HG02884 (cell line): Measurements from ENCODE around the gene GNG12.

Experiments
- ATAC-seq: cut with Tn5 transposase; IDR thresholded peaks from one replicate; pipeline ENCODE4 v1.9.1; 2021; ENCODE audit warnings: mild to moderate bottlenecking, moderate library complexity; ENCODE audit not compliant: unreplicated experiment

The GNG12 gene

DNA sequence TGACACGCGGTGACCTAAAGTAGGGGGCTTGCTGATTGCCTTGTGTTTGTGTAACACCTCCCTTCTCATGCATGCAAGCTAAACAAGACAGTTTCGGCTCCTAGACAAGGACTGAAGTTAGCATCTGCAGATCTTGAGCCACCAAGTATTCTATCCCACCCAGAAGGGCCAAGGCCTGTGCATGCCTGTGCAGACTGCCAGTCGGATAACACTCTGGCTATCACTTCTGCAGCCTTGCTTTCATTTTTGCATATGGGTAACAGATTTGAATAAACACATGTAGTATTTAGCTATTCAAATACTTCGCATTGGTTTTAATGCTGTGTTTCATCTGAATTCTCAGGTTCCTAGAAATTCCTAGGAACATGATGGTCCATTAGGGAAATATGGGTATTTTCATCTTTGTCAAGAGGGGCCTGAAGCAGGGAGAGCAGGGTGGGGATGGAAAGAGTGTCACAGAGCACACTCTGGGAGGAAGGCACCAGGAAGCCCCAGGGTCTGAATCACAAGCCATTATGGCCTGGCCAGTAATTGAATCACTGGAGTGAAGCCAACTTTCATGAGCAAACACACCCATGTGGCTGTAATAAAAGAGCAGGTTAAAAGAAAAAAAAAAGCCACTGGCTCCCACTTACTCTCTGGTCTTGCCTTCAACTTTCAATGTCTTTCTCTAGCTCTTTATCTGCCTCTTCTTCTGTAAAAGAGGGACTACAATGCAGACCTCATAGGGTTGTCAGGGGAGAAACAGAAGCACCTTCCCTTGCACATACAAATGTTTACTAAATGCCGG, 120.0 kb downstream of the GNG12 start:
- no peak for ATAC-seq

DNA sequence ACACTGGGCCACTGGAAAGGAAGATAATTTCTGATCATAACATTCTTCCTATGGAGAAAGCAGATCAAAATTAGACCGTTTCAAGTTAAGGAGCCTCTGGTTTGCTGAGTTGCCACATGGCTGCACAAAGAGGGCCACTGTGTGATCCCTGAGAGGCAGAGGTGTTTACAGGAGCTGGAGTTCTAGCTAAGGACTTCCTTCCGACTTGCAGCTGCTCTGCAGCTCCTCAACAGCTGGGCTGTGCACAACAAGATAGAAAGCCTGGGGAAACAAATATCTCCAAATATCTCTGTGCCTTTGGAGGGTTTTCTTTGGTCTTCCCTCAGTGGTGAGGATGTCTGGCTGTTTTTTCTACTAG, 121.4 kb downstream of the GNG12 start:
- no peak for ATAC-seq

DNA sequence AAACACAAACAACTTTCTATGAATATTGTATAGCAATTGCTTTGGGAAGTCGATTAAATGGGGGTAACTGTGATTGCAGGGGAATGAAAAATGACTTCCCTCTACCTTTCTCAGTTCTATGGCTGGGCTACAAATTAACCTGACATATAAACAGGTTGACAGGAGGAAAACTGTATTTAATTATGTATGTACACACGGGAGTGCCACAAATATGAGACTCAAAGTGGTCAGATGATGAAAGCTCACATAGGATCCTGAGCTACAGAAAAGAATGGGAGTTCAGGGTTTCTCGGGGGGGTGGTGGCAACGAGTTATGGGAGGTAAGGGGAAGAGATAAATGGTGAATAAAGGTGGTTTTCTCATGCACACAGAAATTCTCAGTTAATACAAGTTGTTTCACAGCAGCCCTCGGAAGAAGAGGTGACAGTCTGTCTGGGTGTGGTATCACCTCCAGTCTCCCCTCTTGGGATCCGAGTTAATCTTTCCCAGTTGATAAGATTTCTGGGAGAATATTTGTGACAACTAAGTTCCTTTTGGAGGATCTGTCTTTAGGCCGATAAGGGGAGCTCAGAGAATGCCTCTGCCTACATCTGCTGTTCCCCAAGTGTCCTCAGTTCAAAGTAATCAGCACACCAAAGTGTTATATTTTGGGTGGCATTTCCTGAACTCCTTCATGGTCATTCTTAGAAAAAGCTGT, 122.0 kb downstream of the GNG12 start:
- no peak for ATAC-seq

DNA sequence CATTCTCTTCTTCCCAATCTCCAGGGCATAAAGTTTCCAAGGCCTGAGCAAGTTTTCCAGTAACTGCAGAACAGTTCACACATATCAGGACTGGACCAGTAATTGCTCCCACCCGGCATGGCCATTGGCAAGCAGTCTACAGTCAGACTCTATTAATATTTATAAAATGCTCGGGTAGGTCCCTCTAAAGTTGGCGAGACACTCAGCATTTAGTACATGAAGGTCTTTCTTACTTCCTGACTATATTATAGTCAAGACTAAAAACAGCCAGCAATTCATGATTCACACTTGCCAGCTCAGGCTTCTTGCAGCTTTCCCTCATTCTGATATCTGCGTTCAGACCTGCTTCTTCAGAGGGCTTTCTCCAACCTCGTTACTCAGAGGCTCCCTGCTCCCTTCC, 122.8 kb downstream of the GNG12 start:
- no peak for ATAC-seq

DNA sequence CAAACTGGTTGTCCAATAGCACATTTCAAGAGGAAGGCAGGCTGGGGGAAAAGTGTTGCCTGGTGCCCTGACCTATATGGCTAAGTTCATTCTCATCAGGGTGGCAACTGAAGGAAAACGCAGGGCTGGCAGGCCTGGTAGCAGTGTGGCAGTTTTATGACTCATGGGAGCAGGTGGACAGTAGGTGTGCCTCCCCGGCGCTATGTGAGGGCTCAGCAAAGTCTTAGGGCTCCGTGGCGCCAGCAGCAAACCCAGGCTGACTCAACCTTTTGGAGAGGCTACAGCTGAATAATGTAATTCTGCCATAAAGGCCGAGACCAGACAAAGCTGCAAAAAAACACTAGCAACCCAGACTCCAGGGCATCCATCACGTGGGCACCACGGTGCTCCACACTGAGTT, 124.7 kb downstream of the GNG12 start:
- ATAC-seq: no peak

DNA sequence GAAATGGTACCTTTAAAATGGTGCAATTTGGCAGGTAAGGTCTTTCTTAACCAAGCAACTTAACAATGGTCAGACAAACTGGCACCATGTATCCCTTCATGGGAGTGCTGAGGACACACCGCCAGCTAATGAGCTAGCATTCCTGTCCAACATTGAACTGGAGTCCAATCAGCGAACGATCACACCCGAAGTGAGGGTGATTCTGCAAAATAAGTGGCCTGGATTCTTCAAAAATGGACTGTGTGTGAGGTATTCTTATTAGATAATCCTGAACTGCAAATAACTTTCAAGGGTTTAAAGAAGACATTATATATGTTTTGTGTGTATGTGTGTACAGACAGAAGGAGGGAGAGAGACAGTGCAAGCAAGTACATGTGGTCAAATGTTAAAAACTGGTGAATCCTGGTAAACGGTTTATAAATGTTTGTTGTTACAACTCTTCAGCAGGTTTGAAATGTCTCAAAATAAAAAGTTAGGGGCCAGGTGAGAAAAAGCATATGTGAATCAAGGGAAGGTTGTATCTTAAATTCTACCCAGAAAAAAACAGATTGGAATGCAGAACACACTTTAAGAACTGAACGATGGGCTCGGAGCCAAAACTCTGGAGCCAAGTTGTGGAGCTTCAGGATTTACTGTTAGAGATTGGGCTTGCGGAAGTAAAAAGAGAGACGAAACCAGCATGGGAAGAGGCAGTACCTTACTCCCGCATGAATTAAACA, 127.4 kb downstream of the GNG12 start:
- ATAC-seq: no peak

DNA sequence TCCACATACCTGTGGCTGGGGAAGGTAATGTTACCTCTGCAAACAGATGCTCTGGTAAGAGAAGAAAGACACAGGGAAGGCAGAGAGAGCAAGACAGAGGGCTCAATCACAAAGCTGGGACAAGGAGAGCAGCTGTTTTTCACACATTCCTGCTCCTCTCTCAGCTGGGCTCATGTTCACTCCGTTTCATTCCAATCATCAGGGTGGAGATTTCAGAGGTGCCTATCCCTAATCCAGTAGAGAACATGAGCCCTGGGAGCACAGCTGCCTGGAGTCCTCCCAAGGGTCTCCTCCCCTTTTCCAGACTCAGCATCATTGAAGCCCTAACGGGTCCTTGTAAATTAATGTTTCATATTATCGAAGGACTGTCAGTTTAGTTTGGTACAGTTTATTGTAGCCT, 128.9 kb downstream of the GNG12 start:
- no peak for ATAC-seq

DNA sequence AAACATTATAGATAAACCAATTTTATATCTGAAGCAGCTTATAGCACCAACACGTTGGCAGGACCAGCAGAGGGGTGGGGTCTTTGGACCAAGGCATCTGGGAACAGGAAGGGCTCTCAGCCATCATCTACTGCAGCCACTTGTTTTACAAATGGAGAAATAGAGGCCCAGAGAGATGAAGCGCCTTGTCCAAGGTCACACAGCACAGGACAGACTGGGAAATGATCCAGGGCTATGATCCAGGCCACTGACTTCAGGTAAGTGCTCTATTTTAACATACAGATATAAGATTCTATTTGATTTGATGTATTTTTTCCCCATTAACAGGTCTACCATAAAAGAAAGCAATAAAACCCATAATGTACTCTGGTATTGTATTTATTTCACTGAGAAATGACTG, 131.4 kb downstream of the GNG12 start:
- ATAC-seq: no peak

DNA sequence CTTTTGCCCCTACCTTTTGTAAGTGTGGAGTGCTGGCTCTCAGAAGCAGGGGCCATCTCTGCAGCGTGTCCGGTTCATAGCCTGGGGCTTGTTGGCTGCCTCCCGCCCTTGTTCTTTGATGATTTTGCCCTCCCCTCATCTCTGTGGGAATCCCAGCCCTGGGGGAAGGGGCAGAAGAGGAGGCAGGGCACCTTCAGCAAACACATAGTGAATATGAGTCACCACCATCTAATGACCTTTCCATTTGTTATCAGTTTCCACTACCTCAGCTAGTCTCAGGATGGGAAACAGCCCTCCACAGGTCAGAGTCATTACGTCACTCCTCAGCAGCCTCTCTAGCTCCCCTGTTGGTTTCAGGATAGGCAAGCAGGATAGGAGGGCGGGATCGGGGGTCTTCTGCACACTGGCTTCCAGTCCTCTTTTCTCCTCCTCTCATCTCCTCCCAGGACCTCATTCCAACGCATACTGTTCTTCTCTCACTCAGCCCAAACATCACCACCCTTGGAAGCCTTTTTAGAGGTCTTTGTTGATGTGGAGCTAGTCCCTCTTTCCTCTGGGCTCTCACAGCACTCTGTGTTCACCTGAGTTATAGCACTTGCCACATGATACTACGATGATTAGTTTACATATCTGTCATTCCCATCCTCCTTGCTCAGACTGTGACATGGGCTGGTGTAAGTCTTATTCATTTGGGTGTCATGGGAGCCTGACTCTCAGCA, 132.4 kb downstream of the GNG12 start:
- ATAC-seq: no peak

DNA sequence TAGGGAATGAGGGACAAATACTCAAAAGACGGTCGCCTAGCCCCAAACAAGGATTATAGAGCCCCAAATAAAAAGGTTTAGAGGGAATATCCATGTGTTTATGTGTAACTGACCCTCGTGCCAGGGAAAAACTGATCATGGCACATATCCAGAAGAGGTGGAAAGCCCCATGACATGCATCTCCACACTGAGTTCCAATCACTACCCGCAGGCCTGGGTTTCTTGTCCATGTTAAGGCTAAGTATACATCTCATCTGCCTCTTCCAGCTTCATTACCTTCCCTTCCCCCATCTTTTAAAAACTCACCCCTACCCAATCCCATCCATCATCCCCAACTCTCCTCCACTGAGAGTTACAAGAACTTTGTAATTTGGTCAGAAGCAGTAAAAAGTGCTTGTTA, 133.0 kb downstream of the GNG12 start:
- no peak for ATAC-seq

DNA sequence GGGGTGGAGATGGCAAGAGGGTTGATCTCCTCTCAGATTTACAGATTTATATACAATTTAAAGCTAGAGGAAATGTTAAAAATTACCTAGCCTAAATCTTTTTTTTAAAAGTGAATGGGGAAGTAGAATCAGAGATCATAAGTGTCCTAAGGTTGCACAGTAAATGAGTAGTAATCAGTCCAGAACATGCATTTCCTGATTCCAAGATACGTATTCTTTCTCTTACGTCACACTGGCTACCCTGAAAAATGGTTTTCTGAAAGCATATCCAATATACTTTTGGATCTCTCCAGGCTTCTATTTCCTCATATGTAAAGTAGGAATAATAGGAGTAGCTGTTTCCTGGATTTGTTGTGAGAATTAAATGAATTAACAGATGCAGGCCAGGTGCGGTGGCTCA, 136.6 kb downstream of the GNG12 start:
- ATAC-seq: no peak

DNA sequence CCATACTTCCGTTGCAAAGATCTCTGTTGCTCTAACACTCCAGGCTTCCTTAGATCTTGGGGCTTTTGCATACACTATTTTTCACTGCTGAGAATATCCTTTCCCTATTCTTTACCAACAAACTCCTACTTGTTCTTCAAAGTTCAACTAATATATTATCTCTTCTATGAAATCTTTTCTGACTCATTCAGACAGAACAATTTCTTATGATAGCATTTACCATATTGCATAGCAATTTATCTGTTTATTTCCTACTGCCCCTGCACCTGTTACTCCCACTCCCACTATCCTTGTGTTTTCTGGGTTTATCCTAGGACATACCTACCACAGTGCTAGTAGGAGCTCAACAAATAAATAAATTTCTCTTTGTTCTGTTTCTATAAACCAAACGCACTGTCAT, 137.3 kb downstream of the GNG12 start:
- no peak for ATAC-seq

DNA sequence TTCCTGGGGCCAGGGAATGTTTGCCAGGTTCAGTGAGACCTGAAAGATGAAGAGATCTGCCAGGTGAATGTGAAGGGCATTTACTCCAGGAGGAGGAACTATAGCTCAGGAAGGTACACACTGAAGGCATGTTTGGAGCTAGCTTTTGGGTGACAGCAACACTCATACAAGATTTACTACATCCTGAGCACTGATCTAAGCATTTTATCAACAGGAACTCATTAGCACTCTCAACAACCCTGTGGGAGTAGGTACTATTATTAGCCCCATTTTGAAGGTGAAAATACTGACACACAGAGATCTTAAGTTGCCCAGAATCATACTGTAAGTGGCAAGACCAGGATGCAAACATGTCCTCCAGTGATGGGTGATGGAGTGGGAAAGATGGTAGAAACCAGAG, 141.6 kb downstream of the GNG12 start:
- ATAC-seq: no peak

DNA sequence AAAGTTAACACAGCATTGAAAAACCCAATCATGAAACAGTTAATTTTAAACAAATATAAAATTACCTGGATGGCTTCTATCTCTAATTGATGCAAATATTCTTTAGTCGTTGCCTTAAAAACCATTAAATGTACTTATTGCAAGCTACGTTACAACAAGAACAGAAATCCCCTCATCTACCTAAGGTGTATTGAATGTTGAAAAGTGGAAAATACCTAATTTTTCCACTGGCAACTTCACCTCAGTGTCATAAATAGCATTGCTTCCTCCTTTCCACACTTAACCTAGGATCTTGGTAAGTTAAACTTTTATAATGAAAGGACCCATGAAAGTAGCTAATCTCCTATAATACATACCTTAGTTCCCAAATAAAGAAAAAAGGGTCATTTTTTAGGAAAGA, 142.9 kb downstream of the GNG12 start:
- no peak for ATAC-seq

DNA sequence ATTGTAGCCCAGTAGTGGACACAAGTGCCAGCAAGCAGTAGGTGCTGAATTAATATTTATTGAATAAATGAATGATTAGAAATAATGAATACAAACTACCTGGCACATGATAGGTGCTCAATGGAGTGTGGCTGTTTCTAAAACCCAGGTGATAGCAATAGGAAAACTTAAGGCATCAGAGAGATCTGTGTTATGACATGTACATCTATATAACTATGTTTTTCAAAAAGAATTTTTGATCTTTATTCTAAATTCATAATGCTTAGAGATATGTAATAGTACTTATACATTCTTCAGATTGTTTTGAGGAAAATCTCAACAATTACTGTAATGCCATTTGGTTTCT, 143.3 kb downstream of the GNG12 start:
- no peak for ATAC-seq

DNA sequence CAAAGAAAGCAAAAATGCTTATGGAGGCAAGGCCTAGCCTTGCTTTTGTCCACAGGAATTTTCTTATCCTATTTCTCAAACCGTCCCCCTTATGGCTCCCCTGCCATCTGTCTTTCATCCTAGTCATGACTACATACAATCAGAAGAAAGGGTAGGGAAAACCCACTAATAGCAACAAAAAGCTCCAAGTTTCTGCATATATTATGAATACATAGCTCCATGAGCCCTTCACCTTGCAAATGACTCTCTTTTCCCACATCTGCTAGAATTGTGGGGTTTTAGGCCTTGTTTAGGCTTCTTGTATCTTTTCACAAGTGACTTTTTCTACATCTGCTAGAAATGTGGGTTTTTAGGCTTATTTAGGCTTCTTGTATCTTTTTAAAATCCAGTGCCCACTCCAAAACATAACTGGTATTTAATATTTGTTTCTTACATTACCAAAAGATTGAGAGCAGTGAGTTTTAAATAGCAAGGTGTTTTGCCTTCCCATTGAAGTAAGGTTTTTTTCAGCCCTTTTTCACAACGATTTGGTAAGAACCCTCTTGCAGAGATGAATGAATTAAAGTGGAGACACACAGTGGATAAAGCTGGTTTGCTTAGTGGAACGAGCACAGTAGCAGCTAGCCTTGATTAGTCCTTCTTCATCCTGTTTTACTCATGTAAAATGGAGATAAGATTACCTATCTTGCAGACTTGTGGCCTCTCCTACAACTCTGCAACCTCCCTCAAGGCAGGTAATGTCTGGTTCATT, 143.8 kb downstream of the GNG12 start:
- ATAC-seq: no peak

DNA sequence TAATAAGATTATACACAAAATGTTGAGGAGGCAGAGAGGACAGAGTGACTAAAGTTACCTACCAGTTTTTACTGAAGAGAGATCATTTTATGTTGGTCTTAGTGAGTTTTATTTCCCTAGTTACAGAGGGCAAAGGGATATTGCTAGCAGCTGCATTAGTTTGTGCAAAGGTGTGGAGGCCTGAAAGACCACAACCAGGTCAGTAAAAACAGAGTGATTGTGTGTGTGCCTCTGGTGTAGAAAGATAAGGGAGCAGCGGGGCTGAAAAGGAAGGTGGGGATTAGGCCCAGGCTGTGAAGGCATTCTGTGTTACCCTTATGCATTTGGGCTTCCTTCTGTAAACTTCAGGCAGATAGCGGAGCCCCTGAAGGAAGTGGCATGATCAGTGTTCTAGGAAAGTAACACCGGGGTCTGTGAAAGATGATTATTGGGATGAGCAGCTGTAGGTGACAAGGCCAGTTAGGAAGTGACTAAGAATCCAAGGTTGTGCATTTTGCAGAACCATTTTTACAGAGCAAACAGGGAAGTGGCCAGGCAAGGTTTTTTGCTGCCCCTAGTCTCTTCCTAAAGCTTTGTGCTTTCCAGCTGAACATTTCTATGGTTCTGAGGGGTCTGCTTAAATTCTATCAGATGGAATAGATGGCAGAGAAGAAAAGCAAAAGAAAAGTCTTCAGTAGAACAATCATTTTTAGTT, 144.6 kb downstream of the GNG12 start:
- no peak for ATAC-seq

DNA sequence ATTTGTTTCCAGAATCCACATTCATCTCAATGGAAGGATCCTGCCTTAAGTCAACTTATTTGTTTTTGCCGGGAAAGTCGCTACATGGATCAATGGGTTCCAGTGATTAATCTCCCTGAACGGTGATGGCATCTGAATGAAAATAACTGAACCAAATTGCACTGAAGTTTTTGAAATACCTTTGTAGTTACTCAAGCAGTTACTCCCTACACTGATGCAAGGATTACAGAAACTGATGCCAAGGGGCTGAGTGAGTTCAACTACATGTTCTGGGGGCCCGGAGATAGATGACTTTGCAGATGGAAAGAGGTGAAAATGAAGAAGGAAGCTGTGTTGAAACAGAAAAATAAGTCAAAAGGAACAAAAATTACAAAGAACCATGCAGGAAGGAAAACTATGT, 145.6 kb downstream of the GNG12 start:
- no peak for ATAC-seq

DNA sequence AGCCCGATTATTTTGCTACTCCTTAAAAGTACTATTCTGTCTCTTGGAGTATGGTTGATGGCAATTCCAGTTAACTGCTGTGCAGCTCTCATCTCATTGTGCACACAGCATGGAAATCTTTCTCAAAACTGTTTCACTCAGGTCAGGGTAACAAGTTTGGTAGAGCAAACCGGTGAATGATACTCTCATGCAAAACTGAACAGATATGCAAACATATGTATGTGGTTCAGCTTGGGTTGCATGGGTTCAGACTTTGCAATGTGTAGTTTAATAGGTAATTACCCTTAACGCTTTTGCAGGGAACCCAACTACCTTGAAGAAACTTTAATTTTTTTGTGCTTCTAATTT, 146.1 kb downstream of the GNG12 start:
- no peak for ATAC-seq
